T-helper 22 cell (primary cell): Measurements from ENCODE around the gene CSGALNACT2.

Source experiments
- DNase-seq: peaks from one replicate; pipeline ENCODE4 v3.0.0-alpha.2; 2020; ENCODE audit warnings: low read depth

The CSGALNACT2 gene

GRCh38 chr10:43124574-43125273, 13.5 kb upstream of the CSGALNACT2 start:
- DNase-seq, result no peak

GRCh38 chr10:43125274-43125845, 12.9 kb upstream of the CSGALNACT2 start:
- DNase-seq, result no peak

DNA sequence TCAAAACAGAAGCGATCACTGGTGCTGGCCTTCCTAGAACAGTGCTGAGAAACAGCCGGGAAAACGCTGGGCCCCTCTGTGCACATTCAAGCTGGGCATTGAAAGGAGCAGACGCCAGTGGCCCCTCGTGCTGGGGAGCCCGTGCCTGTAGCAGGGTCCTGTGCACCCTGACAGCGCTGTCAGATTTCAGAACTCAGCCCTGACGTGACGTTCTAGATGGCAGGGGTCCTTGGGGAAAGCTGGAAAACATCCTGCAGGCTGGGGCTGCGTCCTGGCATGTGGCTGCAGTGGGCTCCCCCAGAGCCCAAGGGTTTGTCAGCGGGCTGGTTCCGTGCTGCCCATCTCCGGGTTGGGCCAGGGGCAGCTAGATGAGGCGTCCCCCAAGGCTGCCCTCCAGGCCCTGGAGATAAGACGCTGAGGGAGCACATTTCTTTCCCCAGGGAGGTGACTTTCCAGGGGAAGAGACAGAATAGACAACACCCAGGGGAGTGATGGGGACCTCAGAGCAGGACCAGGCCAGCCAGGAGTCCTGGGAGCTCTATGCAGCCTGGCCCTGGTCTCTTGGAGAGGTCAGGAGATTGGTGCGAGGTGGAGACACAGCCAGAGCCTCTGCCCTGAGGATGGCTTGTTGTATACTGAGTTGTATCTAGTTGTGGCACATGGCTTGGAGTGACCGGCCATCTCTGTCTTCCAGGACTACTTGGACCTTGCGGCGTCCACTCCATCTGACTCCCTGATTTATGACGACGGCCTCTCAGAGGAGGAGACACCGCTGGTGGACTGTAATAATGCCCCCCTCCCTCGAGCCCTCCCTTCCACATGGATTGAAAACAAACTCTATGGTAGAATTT, 12.1 kb upstream of the CSGALNACT2 start:
- DNase-seq, result no peak

GRCh38 chr10:43126759-43127424, 11.4 kb upstream of the CSGALNACT2 start:
- DNase-seq, result no peak

- no peak for DNase-seq
Measured at GRCh38 chr10:43127442-43127841, 10.8 kb upstream of the CSGALNACT2 start.

DNA sequence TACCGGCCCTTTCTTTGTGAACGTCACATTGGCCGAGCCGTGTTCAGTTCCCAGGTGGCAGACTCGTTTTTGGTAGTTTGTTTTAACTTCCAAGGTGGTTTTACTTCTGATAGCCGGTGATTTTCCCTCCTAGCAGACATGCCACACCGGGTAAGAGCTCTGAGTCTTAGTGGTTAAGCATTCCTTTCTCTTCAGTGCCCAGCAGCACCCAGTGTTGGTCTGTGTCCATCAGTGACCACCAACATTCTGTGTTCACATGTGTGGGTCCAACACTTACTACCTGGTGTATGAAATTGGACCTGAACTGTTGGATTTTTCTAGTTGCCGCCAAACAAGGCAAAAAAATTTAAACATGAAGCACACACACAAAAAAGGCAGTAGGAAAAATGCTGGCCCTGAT, 9.9 kb upstream of the CSGALNACT2 start:
- DNase-seq, result no peak

- no peak for DNase-seq
Measured at GRCh38 chr10:43128958-43129706, 9.1 kb upstream of the CSGALNACT2 start.

DNA sequence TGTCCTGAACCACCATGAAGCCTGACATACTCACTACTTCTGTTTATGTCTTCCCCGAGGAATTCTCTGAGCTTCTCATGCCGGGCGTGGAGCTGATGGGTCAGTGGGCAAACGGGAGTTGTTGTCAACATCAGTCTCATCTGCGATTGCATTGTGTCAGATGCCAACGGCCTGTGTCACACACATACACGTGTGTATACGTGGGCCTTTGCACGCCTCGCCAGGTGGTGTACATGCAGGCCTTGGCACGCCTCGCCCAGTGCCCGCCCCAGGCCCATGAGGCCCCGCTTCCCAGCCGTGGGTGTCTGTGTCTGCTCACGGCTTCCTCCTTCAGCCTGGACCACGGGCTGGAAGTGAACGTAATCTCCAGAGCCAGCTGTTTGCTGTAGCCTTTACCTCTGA, 7.5 kb upstream of the CSGALNACT2 start:
- no peak for DNase-seq

GRCh38 chr10:43131256-43131655, 7.0 kb upstream of the CSGALNACT2 start:
- no peak for DNase-seq

DNA sequence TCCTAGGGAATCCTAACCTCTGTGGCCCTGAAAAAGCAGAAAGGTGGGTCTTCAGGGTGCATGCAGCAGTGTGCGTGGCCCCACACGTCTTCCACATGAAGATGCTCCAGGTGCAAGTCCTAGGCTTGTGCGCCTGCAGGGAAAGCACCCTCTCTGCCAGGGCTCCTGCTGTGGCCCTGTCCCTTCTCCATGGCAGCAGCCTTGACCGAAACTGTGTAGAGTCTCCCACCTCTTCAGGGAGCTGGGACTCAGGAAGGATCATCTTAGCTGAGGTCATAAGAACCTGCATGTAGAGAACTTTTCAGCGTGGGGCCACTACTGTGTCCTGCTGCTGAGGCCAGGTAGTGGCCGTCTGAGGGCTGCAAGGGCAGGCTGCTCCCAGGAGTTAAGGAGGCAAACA, 6.3 kb upstream of the CSGALNACT2 start:
- DNase-seq, result no peak

DNA sequence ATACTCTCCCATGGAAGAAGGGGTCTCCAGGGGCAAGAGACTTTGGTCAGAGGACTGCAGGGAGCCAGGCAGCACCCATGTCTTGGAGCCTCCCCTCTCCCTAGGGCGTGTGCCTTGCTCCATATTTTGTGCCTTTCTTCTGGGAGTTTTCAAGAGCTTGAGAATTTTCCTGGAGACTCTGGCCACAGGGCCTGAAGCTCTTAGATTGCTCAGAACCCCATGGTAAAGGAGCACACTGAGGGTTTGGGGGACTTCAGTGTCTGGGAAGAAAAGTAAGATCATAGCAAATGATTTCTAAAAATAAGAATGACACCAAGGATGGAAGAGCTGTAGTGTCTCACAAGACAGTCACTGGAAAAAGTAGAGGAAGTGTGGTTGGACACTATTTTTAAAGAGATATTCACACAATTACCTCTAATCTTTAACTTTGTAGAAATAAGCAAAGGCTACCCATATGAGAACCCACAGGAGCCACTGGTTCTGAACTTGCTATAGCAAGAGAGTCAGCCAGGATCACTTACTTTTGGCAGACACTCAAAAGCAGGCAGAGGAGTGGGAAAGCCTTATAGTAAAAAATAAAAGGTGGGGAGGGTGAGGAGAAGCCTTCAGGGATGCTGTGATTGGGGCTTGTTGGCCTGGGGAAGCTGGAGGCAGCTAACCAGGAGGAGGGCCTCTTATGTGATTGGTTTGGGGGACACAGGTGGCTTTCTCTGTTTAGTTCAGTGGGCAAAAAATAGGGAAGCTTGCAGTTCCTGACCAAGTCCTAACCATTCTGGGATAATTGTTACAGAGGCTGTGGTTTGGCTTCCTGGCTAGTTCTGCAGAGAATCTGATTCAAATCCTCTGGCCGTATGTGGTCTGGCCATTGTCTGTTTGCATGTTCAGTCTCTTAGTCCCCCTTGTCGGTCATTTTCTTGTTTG, 5.1 kb upstream of the CSGALNACT2 start:
- DNase-seq, result no peak

DNA sequence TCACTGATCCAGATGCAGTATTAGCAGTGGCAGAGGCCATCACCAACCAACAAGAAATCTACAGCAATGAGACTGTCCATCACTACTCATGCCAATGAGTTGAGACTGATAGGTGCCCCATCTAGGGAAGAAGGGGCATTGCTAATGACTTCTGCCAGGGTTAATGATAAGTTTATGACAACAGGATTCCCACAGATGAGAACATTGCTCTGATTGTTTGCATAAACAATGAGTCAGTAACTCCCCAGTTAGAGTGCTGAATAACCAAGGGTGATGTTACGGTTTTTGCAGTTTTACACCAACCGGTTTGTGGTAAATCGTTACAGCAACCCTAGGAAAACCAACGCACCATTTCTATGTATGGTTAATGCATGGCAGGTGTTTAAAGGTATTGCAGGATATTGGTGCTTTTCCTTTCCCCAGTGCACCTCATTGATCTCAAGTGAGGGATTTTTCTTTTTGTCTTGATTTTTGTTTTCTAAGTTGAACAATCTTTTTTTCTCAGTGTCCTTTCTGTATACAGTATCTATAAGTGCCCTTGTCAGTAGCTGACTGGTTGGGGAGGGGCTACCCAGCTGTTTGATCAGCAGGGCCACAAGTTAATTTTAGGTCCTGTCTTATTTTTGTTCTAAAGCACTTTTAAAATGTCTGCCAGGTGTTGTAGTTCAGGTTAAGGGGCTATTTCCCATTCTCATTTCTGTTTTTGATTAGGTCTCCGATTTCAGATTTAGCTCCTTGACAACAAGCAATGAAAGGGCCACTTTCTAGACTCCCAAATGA, 3.9 kb upstream of the CSGALNACT2 start:
- no peak for DNase-seq

GRCh38 chr10:43135064-43135463, 3.2 kb upstream of the CSGALNACT2 start:
- DNase-seq, result no peak

DNA sequence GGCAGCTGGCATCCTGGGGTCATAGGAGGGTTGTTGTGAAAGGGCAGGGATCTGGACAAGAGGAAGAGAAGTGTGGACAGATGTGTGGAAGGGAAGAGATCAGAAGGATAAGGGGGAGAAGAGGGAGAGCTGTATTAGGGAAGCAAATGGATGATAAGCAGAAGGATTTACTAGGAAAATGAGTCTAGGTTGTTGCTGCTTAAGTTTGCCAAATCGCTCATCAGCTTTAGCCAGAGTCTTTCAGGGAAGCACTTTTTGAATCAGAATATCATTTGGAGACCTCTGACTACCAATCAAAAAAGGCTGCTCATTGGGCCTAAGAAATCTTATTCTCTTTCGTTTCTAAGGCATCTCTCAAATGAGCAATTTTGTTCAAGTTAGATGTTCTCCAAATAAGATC, 2.6 kb upstream of the CSGALNACT2 start:
- DNase-seq, result no peak

- DNase-seq, result no peak
Measured at GRCh38 chr10:43136432-43136831, 1.8 kb upstream of the CSGALNACT2 start.

DNA sequence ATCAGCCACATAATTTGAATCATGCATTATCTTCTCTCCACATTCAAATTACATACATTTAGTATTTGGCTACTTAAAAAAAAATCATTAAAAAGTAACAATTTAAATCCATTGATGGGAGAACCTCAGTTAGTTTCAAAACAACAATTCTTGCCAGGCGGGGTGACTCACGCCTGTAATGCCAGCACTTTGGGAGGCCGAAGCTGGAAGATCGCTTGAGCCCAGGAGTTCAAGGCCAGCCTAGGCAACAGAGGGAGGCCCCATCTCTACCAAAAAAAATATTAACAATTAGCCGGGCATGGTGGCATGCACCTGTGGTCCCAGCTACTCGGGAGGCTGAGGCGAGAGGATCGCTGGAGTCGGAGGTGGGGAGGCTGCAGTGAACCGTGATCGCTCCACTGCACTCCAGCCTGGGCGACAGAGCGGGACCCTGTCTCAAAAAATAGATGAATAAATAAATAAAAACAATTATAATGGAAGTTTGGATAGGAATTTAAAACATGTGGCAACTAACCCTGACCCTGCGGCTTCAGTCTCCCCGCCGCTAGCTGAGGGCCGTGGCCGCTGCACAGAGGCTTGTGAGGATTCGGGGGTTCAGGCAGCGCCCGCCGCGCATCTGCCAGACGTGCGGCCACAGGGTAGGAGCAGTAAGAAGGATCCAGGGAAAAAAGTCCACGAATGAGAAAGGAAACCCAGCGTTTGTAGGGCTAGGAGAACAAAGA, 1.1 kb upstream of the CSGALNACT2 start:
- DNase-seq, result no peak

- peak; percentile 15 for DNase-seq
Measured at GRCh38 chr10:43137717-43138020, 576 bp upstream of the CSGALNACT2 start.

GRCh38 chr10:43138757-43139241, 554 bp downstream of the CSGALNACT2 start:
- peak; percentile 55 for DNase-seq

DNA sequence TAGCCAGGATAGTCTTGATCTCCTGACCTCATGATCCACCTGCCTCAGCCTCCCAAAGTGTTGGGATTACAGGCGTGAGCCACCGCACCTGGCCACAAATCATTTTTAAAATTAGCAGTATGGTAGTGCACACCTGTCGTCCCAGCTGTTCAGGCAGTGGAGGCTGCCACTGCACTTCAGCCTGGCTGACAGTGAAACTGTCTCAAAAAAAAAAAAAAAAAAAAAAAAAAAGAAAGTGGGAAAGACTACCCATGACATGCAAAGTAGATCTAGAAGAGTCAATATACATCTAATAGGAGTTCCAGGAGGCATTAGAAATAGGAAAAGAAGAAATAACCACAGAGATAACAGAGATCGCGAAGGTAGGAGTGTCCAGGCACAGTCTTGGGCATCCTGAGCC, 3.2 kb downstream of the CSGALNACT2 start:
- DNase-seq, result no peak
